H9 (cell line): Measurements from ENCODE around the gene GIGYF1. TPM values are rescaled to one million over a fixed set of nuclear protein-coding genes. Genes with fewer than 3 reads are reported as not detected.

Experiments used
- DNase-seq: peaks from one replicate; pipeline ENCODE4 v3.0.0-alpha.2; 2017
- H2AFZ ChIP-seq: one replicate; pipeline ENCODE4 v1.6.1; 2013; ENCODE audit warnings: mild to moderate bottlenecking, low read length, control low read depth, moderate library complexity
- H2AK5ac ChIP-seq: 2 replicates; pipeline ENCODE4 v1.6.1; 2013; ENCODE audit warnings: low read length, control low read depth, mixed read lengths; ENCODE audit not compliant: insufficient read length
- H2BK120ac ChIP-seq: one replicate; pipeline ENCODE4 v1.6.1; 2013; ENCODE audit warnings: low read depth, mild to moderate bottlenecking, low read length, control low read depth, inconsistent platforms; ENCODE audit not compliant: poor library complexity, severe bottlenecking
- H2BK12ac ChIP-seq: 2 replicates; pipeline ENCODE4 v1.6.1; 2013; ENCODE audit warnings: low read length, control low read depth, mixed read lengths, low read depth; ENCODE audit not compliant: insufficient read length
- H2BK15ac ChIP-seq: 2 replicates; pipeline ENCODE4 v1.6.1; 2013; ENCODE audit warnings: low read depth, low read length, control low read depth
- H2BK20ac ChIP-seq: one replicate; pipeline ENCODE4 v1.6.1; 2013; ENCODE audit warnings: low read depth, mild to moderate bottlenecking, low read length, control low read depth, inconsistent platforms; ENCODE audit not compliant: poor library complexity, severe bottlenecking
- H2BK5ac ChIP-seq: 2 replicates; pipeline ENCODE4 v1.6.1; 2013; ENCODE audit warnings: low read length, control low read depth, mixed read lengths; ENCODE audit not compliant: insufficient read length
- H3K14ac ChIP-seq: 2 replicates; pipeline ENCODE4 v1.6.1; 2013; ENCODE audit warnings: low read length, control low read depth; ENCODE audit not compliant: insufficient read depth
- H3K18ac ChIP-seq: 2 replicates; pipeline ENCODE4 v1.6.1; 2013; ENCODE audit warnings: low read depth, mild to moderate bottlenecking, mixed read lengths, low read length, control low read depth; ENCODE audit not compliant: insufficient read length
- H3K23ac ChIP-seq: 2 replicates; pipeline ENCODE4 v1.6.1; 2013; ENCODE audit warnings: low read length, control low read depth, mixed read lengths, low read depth; ENCODE audit not compliant: insufficient read length
- H3K23me2 ChIP-seq: 2 replicates; pipeline ENCODE4 v1.6.1; 2013; ENCODE audit warnings: low read depth, mild to moderate bottlenecking, mixed read lengths, low read length, control low read depth; ENCODE audit not compliant: insufficient read length, poor library complexity, severe bottlenecking
- H3K27ac ChIP-seq: 2 replicates; pipeline ENCODE4 v1.5.1; 2013; ENCODE audit warnings: low read length, control low read depth, mixed read lengths, low read depth; ENCODE audit not compliant: insufficient read length
- H3K27me3 ChIP-seq: 2 replicates; pipeline ENCODE4 v1.6.1; 2013; ENCODE audit warnings: low read length, control low read depth, inconsistent platforms; ENCODE audit not compliant: insufficient read depth
- H3K4ac ChIP-seq: 2 replicates; pipeline ENCODE4 v1.6.1; 2013; ENCODE audit warnings: low read depth, mild to moderate bottlenecking, control low read depth, inconsistent platforms, low read length, moderate library complexity
- H3K4me1 ChIP-seq: 2 replicates; pipeline ENCODE4 v1.6.1; 2013; ENCODE audit warnings: low read length, control low read depth, inconsistent platforms; ENCODE audit not compliant: insufficient read depth
- H3K4me2 ChIP-seq: 2 replicates; pipeline ENCODE4 v1.6.1; 2013; ENCODE audit warnings: low read length, control low read depth, mixed read lengths; ENCODE audit not compliant: insufficient read length, insufficient read depth
- H3K56ac ChIP-seq: 2 replicates; pipeline ENCODE4 v1.6.1; 2013; ENCODE audit warnings: low read depth, mild to moderate bottlenecking, mixed read lengths, low read length, control low read depth; ENCODE audit not compliant: insufficient read length
- H3K79me1 ChIP-seq: 2 replicates; pipeline ENCODE4 v1.6.1; 2013; ENCODE audit warnings: low read depth, mild to moderate bottlenecking, moderate library complexity, low read length, control low read depth, inconsistent platforms; ENCODE audit not compliant: insufficient read depth, poor library complexity, severe bottlenecking
- H3K79me2 ChIP-seq: 2 replicates; pipeline ENCODE4 v1.6.1; 2013; ENCODE audit warnings: low read length, control low read depth, inconsistent platforms; ENCODE audit not compliant: insufficient read depth
- H3K9ac ChIP-seq: 2 replicates; pipeline ENCODE4 v1.6.1; 2013; ENCODE audit warnings: low read length, control low read depth, mixed read lengths; ENCODE audit not compliant: insufficient read length; ENCODE audit errors: extremely low read depth
- H3K9me3 ChIP-seq: one replicate; pipeline ENCODE4 v1.6.1; 2013; ENCODE audit warnings: low read depth, low read length, inconsistent platforms; ENCODE audit not compliant: control insufficient read depth
- H3T11ph ChIP-seq: one replicate; pipeline ENCODE4 v1.6.1; 2013; ENCODE audit warnings: mild to moderate bottlenecking, low read length, control low read depth, inconsistent platforms
- H4K20me1 ChIP-seq: one replicate; pipeline ENCODE4 v1.6.1; 2013; ENCODE audit not compliant: control insufficient read depth, insufficient read length, insufficient read depth
- H4K5ac ChIP-seq: 2 replicates; pipeline ENCODE4 v1.6.1; 2013; ENCODE audit warnings: low read depth, mild to moderate bottlenecking, mixed read lengths, low read length, control low read depth; ENCODE audit not compliant: insufficient read length
- H4K8ac ChIP-seq: replicated peaks from 2 replicates; pipeline ENCODE4 v1.6.1; 2013; ENCODE audit warnings: low read length, control low read depth, mixed read lengths, low read depth; ENCODE audit not compliant: insufficient read length
- H4K91ac ChIP-seq: 2 replicates; pipeline ENCODE4 v1.6.1; 2013; ENCODE audit warnings: low read depth, mild to moderate bottlenecking, moderate library complexity, mixed read lengths, low read length, control low read depth; ENCODE audit not compliant: insufficient read length
- H3K27ac Mint-ChIP-seq, 3 experiments: 2 replicates in 2 of 3; 3 replicates in 1 of 3; pipeline ENCODE4 v1.8.0; 2020 to 2021; ENCODE audit warnings: mixed read lengths in 3 of 3, mild to moderate bottlenecking in 1 of 3, moderate library complexity in 1 of 3
- H3K27me3 Mint-ChIP-seq: 2 replicates; pipeline ENCODE4 v1.8.0; 2021; ENCODE audit warnings: low read depth, mild to moderate bottlenecking, moderate library complexity, mixed read lengths
- H3K36me3 Mint-ChIP-seq, 3 experiments: 2 replicates in 2 of 3; 3 replicates in 1 of 3; pipeline ENCODE4 v1.8.0; 2020 to 2021; ENCODE audit warnings: low read depth in 3 of 3, mixed read lengths in 3 of 3; ENCODE audit not compliant: insufficient read depth in 1 of 3
- H3K4me1 Mint-ChIP-seq, 2 experiments: 2 replicates each; pipeline ENCODE4 v1.8.0; 2020; ENCODE audit warnings: mixed read lengths in 2 of 2
- H3K4me3 Mint-ChIP-seq, 2 experiments: 2 replicates in 1 of 2; 3 replicates in 1 of 2; pipeline ENCODE4 v1.8.0; 2020 to 2021; ENCODE audit warnings: mild to moderate bottlenecking in 2 of 2, mixed read lengths in 2 of 2, moderate library complexity in 1 of 2
- H3K9me3 Mint-ChIP-seq, 2 experiments: 2 replicates in 1 of 2; 3 replicates in 1 of 2; pipeline ENCODE4 v1.8.0; 2020; ENCODE audit warnings: mild to moderate bottlenecking in 2 of 2, mixed read lengths in 2 of 2, moderate library complexity in 1 of 2
- WGBS: extraction: QIAGEN DNeasy Blood & Tissue Kit; methylation state at CpG from one replicate; pipeline ENCODE4 v1.1.7; 2013; ENCODE audit warnings: missing lambda C conversion rate, low lambda C conversion rate, mixed read lengths; ENCODE audit not compliant: insufficient read length; ENCODE audit errors: extremely low coverage; 5-methylcytosine and 5-hydroxymethylcytosine counted together
- total RNA-seq: library from RNA; stranded (reverse); gene quantifications from 2 replicates; pipeline ENCODE4 v1.2.1, GENCODE V29; 2021
- TF ChIP-seq, protein P1 (sequence below): fragments of 200-600 bp; sonication (generic); conservative IDR thresholded peaks from 3 replicates; pipeline ENCODE4 v1.8.0; 2021; ENCODE audit warnings: antibody characterized with exemption, mild to moderate bottlenecking

The GIGYF1 gene
- total RNA-seq, 1 experiment from 2014 or later: 104 TPM

DNA sequence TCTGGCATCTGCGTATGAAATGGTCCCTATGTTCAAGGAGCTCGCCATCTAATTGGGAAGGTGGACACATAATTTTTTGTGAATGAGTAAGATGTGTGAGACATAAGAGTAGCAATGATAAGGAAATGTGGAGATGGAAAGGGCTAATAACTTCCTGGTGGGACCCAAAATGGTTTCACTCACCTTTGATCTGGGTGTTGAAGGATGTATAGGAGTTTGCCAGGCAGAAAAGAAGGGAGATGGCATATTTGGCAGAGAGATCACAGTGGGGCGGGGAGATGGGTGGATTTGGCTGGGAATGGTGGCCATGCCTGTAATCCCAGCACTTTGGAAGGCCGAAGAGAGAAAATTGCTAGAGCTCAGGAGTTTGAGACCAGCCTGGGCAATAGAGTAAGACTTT lies 16.4 kb upstream of the GIGYF1 start:
- Histone ChIP-seq H4K5ac (no peak overlapping the region), H2BK15ac (no peak overlapping the region), H3K4ac (no peak overlapping the region), H3K27me3 (no peaks in the 10 kb centered on the region), H3K27ac (no peak overlapping the region), H3T11ph (no peak overlapping the region), H3K18ac (no peak overlapping the region), H3K4me1 (no peaks in the 10 kb centered on the region), H3K56ac (no peak overlapping the region), H4K91ac (no peak overlapping the region), H3K79me1 (peaks cover 5% of the 10 kb centered on the region), H3K79me2 (peaks cover 8% of the 10 kb centered on the region; the same call in 1 of the 2 replicates), H3K9ac (no peak overlapping the region), H3K9me3 (no peaks in the 10 kb centered on the region), H4K8ac (no peak overlapping the region), H2BK12ac (no peak overlapping the region), H2AFZ (no peak overlapping the region), H3K23me2 (peaks cover 13% of the 10 kb centered on the region), H2BK120ac (no peak overlapping the region), H2BK20ac (no peak overlapping the region), H3K14ac (no peak overlapping the region), H2BK5ac (no peak overlapping the region), H3K23ac (no peak overlapping the region), H3K4me2 (no peak overlapping the region), H2AK5ac (no peak overlapping the region), H4K20me1 (no peaks in the 10 kb centered on the region)
- peaks cover 9 to 10% of the 10 kb centered on the region in 2 experiments for H3K4me1 Mint-ChIP-seq
- H3K27me3 Mint-ChIP-seq: peaks cover 1% of the 10 kb centered on the region
- H3K4me3 Mint-ChIP-seq: no peak overlapping the region
- peaks cover 0 to 2% of the 10 kb centered on the region in 2 experiments; a peak in 1 of 5 replicates for H3K9me3 Mint-ChIP-seq
- DNase-seq: no peak
- WGBS: no CpG with 5 or more reads among the region's 4 CpGs
- TF ChIP-seq, protein P1, sequence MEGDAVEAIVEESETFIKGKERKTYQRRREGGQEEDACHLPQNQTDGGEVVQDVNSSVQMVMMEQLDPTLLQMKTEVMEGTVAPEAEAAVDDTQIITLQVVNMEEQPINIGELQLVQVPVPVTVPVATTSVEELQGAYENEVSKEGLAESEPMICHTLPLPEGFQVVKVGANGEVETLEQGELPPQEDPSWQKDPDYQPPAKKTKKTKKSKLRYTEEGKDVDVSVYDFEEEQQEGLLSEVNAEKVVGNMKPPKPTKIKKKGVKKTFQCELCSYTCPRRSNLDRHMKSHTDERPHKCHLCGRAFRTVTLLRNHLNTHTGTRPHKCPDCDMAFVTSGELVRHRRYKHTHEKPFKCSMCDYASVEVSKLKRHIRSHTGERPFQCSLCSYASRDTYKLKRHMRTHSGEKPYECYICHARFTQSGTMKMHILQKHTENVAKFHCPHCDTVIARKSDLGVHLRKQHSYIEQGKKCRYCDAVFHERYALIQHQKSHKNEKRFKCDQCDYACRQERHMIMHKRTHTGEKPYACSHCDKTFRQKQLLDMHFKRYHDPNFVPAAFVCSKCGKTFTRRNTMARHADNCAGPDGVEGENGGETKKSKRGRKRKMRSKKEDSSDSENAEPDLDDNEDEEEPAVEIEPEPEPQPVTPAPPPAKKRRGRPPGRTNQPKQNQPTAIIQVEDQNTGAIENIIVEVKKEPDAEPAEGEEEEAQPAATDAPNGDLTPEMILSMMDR: no peak
- peaks cover 4 to 20% (median 17%) of the 10 kb centered on the region in 3 experiments; a peak in 6 of 7 replicates for H3K36me3 Mint-ChIP-seq
- H3K27ac Mint-ChIP-seq: no peak overlapping the region
